Urinary bladder (tissue), 4 donors: ENCODE results near the gene TBPL1. TPM values are rescaled to one million over a fixed set of nuclear protein-coding genes. Genes with fewer than 3 reads are reported as not detected.
"Not testable (repeated sequence)": the region's sequence is repeated elsewhere in the genome, so short reads cannot be mapped to it uniquely, and the experiment has no call there.

Experiments
- DNase-seq: peaks from one replicate; pipeline ENCODE4 v3.0.0-alpha.2; 2015; ENCODE audit errors: extremely low spot score
- H3K27ac ChIP-seq: one replicate; pipeline ENCODE4 v1.5.1; 2013; ENCODE audit warnings: low read depth, mild to moderate bottlenecking, moderate library complexity
- H3K36me3 ChIP-seq: one replicate; pipeline ENCODE4 v1.6.1; 2013; ENCODE audit warnings: mild to moderate bottlenecking, moderate library complexity; ENCODE audit not compliant: insufficient read depth
- H3K4me1 ChIP-seq: one replicate; pipeline ENCODE4 v1.6.1; 2013; ENCODE audit warnings: mild to moderate bottlenecking, moderate library complexity; ENCODE audit not compliant: insufficient read depth
- H3K4me3 ChIP-seq: one replicate; pipeline ENCODE4 v1.5.1; 2013; ENCODE audit warnings: low read depth, low read length
- WGBS: extraction: QIAGEN DNeasy Blood & Tissue Kit; methylation state at CpG from one replicate; pipeline ENCODE4 v1.1.7; 2013; 5-methylcytosine and 5-hydroxymethylcytosine counted together
- polyA plus RNA-seq: library from polyadenylated mRNA; stranded (reverse); fragments of 200-250 nt; gene quantifications from one replicate; pipeline ENCODE4 v1.2.3, GENCODE V29; 2013
- total RNA-seq: library from RNA; depleted of rRNA; stranded (reverse); fragments of >200 nt; gene quantifications from one replicate; pipeline ENCODE4 v1.2.3, GENCODE V29; 2014
- donor health status: healthy with polysubstance abuse.
- donor health status: healthy.

Gene TBPL1
- total and polyA plus RNA-seq, 2 donors: 30.4 to 39.7 TPM

DNA sequence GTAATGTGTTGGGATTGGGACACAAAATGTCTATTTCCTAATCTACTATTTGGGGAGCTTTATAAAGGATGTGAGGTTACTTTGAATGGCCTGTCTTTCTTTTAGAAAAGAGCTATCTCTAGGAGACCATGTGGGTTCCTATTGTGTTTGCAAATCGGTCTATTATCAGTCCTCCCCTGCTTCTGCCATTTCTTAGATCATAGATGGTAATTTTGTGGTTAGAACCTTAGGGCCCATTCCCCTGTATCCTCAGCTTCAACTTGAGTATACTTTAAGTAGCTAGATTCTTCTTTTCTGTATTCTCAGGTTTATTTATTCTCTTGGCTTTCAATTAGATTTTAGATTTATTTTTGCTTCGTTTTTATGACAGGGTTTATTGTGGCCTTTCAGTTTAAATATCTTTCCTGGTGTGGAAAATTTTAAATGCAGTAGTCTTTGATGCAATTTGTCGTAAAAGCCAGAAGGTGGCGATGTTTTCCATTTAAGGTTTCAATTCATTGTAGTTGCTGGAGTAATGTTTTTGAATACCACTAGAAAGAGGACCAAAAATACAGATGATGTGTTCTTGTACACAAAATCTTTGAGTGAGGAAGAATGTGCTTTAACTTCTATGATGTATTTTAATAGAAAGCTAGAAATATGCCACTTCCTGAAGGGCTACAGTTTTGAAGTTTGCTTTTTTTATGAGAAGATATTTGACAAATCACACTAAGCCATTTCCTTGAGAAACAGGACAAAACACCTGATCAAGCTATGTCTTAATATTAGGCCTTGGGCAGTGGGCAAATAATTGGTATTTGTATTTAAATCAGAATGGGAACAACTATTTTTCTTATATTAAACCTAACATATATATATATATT lies 20.3 kb downstream of the TBPL1 start:
- no peak overlapping the region for H3K4me3 ChIP-seq
- no peaks in the 10 kb centered on the region for H3K4me1 ChIP-seq
- DNase-seq: no peak
- H3K36me3 ChIP-seq: no peaks in the 10 kb centered on the region
- H3K27ac ChIP-seq: no peak overlapping the region
- WGBS: 3% methylated on average over 4 of the region's 4 CpGs

DNA sequence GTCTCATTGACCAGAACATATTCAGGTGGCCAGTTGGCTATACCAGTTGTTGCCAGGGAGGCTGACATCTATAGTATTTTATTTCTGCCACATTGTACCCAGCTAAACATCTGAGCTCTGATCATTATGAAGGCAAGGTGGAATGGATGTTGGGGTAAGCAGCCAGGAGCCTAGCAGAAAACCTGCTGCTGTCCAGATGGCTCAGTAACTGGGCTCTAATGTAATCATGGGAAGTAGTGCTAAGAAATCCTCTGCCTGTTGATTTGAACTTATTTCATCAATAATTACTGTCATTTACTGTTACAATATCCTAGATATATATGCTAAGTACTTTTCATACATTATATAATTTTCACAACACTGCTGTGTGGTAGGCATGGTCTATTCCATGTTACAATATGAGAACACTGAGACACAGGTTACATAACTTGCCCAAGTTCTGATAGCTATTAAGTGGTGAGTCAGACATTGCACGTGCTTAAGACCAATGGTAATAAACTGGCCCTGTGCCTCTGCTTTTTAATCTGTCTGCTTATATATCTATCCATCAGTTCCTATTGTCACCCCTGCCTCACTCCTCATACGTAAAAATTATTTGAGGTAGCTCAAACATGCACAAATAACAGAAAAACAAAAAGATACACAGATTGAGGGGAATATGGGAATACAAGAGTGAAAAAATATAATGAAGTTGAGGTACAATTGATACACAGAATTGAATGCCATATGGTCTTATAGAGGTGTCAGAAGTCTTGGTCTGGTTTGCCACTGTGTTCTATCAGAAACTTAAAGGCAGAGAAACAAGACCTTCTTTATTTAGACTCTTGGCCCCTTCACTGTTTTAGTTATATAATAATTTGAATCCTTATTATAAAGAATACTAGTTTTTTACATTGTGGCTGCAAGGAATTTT lies 25.2 kb downstream of the TBPL1 start:
- no peaks in the 10 kb centered on the region for H3K4me1 ChIP-seq
- H3K27ac ChIP-seq: no peak overlapping the region
- 26% methylated on average over 2 of the region's 2 CpGs for WGBS
- peaks cover 2% of the 10 kb centered on the region for H3K36me3 ChIP-seq
- H3K4me3 ChIP-seq: no peak overlapping the region
- DNase-seq: no peak

DNA sequence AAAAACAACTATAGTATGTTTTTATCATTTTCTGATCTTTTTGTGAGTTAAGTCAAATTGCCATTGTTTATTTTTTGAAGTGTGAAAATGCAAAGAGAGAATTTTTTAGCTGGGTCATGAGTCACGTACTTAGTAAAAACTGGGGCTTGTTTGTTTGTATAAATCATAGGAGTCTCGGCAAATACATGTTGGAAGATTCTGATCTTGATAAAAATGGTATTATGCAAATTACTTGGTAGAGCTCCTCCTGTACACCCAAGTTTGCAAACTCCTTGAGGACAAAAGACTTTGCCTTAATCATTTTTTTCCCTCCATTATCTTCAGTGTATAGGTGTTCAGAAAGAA lies 25.8 kb downstream of the TBPL1 start:
- Histone ChIP-seq H3K36me3 (peaks cover 3% of the 10 kb centered on the region), H3K4me3 (no peak overlapping the region), H3K4me1 (no peaks in the 10 kb centered on the region), H3K27ac (no peak overlapping the region)
- WGBS: 42% methylated on average over 2 of the region's 2 CpGs
- no peak for DNase-seq

DNA sequence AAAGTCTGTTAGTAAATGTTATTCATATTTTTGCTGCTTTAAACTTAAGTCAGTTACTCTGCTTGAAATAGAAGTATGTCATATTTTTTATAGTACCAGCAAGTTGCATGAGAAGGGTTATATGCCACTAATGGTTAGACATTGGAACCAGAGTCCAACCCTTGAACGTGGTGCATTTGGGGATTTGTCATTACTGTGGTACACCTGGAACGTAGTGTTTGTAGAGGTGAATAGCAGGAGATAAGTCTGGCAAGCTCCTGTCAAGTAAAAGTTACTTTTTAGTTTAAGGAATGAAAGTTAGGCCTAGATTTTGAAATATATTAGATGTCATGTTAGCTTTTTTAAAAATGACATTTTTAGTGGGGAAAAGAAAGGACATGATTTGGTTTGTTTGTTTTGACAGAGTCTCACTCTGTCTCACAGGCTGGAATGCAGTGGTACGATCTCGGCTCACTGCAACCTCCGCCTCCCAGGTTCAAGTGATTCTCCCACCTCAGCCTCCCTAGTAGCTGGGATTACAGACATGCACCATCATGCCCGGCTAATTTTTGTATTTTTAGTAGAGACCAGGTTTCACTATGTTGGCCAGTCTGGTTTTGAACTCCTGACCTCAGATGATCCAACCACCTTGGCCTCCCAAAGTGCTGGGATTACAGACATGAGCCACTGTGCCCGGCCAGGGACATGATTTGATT lies 26.4 kb downstream of the TBPL1 start:
- 88% methylated on average over 7 of the region's 7 CpGs for WGBS
- not testable (repeated sequence) for H3K4me3 ChIP-seq, H3K27ac ChIP-seq, H3K4me1 ChIP-seq, DNase-seq, H3K36me3 ChIP-seq

DNA sequence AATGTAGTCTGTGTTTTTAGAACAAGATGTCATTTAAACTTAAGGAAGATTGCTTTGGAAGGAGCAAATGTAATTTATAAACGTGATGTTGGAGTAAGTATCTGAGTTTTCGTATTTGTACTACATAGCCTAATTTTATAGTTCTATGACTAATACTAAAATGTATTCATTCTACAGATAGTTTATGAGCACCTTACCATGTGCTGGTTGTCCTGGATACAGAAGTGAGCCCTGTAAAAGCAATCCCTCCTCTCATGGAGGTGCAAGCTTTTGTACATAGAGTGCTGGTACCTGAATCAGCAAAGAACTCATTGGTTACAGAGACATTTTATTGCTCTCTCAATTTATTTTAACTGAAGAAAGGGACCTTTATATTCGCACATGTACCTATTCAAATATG lies 27.1 kb downstream of the TBPL1 start:
- Histone ChIP-seq H3K4me3 (no peak overlapping the region), H3K36me3 (peaks cover 3% of the 10 kb centered on the region), H3K27ac (no peak overlapping the region), H3K4me1 (no peaks in the 10 kb centered on the region)
- DNase-seq: no peak
- WGBS: 85% methylated on average over 3 of the region's 3 CpGs

DNA sequence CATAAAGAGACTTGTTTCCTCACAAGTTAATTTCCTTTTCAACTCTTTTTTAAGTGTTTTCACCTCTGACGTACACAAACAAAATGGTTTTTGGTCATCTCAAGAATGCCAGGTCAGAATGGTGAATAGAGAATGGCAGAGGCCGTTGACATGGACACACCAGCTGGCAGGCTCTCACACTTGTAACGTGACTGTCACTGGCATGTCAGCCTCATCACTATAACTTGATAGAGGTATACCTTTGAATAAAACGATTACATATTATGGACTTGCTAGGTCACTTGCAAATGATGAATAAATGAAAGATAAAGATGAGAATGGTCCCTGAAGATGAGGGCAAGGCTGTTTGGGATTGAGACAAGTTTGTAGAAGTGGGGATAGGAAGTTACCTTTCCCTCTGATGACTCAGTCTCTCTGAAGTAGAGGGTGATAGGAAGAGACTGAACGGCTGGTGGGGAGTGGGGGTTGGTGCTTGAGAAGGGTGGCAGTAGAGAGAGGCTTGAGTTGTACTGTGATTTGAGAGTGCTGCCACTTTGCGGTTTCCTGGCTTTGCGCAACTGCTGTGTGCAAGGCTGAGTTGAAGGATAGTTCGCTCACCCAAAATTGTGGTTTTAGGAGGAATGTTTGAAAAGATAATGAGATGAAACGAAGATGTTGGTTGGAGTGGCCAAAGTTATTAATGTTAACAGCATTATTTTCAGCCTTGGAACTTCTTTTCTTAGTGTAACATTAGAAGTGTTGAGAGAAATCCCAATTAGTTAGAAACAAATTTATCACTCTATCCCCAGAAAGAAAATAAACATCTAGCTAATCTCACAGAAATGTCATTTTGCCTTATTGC lies 30.3 kb downstream of the TBPL1 start:
- Histone ChIP-seq H3K4me1 (no peaks in the 10 kb centered on the region), H3K36me3 (peaks cover 3% of the 10 kb centered on the region), H3K27ac (no peak overlapping the region), H3K4me3 (no peak overlapping the region)
- no peak for DNase-seq
- 78% methylated on average over 9 of the region's 9 CpGs for WGBS

DNA sequence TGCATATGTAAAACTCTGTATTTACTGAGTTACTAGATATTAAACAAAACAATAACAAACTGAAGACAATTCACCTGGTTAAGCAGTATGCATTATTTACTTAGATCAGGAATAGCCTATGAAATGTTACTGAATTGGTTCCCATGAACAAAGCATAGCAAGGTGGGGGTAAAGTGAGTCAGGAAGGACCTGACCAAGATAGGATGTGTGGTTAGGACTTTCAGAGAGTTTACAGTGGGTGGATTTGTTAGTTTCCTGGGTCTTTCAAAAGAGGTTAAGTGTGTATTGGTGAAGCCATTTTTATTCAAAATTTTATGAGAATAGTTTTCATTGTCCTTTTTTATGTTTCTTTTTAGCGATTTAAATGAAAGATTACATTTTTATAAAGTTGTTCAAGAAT lies 32.9 kb downstream of the TBPL1 start:
- WGBS: 93% methylated on average over 1 of the region's 1 CpG
- no peak for DNase-seq
- Histone ChIP-seq H3K4me3 (no peak overlapping the region), H3K36me3 (peaks cover 5% of the 10 kb centered on the region), H3K4me1 (no peaks in the 10 kb centered on the region), H3K27ac (no peak overlapping the region)

DNA sequence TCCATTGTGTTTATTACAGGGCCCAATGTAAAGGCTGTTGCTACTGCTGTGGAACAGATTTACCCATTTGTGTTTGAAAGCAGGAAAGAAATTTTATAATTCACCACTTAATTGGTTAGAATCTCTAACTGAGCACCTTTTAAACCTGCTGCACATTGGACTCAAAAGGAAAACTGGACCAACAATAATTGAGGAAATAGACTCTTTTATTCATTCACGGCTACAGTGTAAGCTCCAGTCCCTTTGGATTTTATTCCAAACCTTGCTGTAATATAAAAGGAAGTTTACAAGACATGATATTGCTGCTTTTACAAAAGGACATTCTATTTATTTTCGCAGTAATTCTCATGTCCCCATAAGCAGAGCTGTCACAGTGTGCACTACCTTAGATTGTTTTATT lies 33.9 kb downstream of the TBPL1 start:
- WGBS: 94% methylated on average over 2 of the region's 2 CpGs
- Histone ChIP-seq H3K4me1 (no peaks in the 10 kb centered on the region), H3K36me3 (peaks cover 5% of the 10 kb centered on the region), H3K27ac (no peak overlapping the region), H3K4me3 (no peak overlapping the region)
- DNase-seq: no peak

DNA sequence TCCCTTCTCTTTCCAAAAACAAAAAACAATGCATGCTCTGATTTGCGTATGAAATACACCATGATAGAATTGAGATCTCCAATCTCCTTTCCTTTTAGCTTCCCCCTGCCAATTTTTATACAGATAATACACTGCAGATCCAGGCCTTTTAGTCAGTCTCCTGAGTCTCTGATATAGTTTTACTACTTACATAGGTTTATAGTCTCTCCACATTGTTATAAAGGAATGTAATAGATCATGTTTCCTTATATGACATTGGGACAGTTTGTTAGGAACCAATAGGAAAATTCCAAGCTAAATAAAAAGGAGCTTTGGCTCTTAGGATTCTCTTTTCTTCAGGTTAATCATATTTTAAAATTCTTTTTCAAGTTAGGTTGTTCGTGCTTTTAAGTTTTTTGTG lies 36.5 kb downstream of the TBPL1 start:
- Histone ChIP-seq H3K27ac (no peak overlapping the region), H3K36me3 (peaks cover 2% of the 10 kb centered on the region), H3K4me3 (no peak overlapping the region), H3K4me1 (no peaks in the 10 kb centered on the region)
- WGBS: 96% methylated on average over 2 of the region's 2 CpGs
- DNase-seq: no peak

DNA sequence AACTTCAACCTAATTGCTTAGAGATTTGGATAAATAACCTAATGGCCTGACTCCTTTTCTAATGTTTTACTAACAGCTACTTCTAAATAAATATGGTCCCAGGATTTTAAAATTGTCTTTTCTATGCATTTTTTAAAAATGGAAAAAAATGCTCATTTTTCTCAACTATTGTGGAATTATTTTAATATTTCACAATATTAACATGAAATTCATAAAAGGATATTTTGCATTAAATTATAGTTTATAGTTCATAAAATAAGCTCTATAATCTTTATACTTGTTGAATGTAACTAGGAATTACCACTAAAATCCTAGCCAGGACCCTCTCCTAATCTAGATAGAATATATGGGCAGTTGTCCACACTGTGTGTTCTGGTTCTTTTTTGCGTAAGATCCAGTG lies 37.3 kb downstream of the TBPL1 start:
- Histone ChIP-seq H3K27ac (no peak overlapping the region), H3K36me3 (peaks cover 2% of the 10 kb centered on the region), H3K4me1 (no peaks in the 10 kb centered on the region), H3K4me3 (no peak overlapping the region)
- WGBS: 97% methylated on average over 1 of the region's 1 CpG
- DNase-seq: no peak

DNA sequence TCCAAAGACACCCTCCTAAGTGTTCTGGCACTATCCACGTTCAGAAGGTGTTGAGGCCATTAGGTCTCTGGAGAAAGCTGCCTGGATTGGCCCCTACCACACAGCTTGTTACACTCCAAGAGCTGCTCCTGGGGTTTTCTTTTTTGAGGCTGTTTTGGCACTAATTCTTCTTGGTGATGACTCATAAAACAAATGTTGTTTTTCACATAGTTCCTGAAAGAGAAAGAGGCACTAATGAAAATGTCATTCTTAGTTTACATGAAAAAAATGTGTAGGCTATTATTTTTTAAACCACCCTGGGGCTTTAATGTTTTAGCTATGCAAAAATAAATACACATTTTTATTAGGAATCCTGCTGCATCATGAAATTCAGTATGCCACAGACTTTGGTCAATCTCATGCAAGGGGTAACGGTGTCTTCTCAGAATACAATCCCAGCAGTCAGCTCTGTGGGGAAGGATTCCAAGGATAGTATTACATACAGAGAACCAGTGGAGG lies 38.1 kb downstream of the TBPL1 start:
- WGBS: 37% methylated on average over 2 of the region's 2 CpGs
- no peak overlapping the region for H3K4me3 ChIP-seq

DNA sequence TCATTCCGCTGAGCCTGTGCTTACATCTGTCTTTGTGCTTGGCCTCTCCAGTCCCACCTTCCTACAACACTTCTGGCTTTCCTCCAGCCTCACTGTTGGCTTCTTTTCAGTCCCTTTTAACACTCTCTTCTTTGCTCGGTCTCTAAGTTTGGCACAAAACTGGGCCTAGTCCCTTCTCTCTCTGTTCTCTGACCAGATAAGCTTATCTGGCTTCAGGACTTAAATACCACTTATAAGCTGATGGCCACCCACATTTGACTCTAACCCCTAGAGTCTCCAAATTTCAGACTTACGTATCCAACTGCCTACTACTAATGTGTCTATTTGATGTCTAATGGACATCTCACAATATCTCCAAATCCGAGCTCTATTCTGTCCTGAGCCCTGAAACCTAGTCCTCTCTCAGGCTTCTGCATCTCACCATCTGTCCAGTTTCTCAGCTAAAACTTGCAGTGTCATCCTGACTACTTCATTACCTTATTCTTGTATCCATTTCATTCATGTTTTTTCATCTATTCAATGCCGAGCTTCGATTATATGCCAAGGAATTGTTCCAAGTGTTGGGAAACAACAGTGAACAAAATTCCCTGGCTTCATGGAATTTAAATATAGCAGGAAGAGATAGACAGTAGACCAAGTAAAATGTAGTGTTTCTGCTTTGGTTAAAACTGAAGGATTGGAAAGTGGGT lies 40.1 kb downstream of the TBPL1 start:
- no peak for DNase-seq
- H3K36me3 ChIP-seq: peaks cover 2% of the 10 kb centered on the region
- H3K4me1 ChIP-seq: no peaks in the 10 kb centered on the region
- no peak overlapping the region for H3K4me3 ChIP-seq
- no peak overlapping the region for H3K27ac ChIP-seq
- WGBS: 38% methylated on average over 6 of the region's 6 CpGs

More for the DNA sequence above, 38.1 kb downstream of the TBPL1 start:
- Histone ChIP-seq H3K27ac (no peak overlapping the region), H3K4me1 (no peaks in the 10 kb centered on the region), H3K36me3 (peaks cover 2% of the 10 kb centered on the region)
- DNase-seq: no peak
